Fibroblast of lung (primary cell): Measurements from ENCODE around the gene WDFY2.

Source experiments
- EZH2 ChIP-seq: IDR thresholded peaks from 2 replicates; pipeline ENCODE4 v1.5.1; 2012; ENCODE audit warnings: low read length, control low read depth, mild to moderate bottlenecking; ENCODE audit errors: missing control alignments
- TF ChIP-seq, protein P1 (sequence below), 2 donors: IDR thresholded peaks in 1 of 2; conservative IDR thresholded peaks in 1 of 2; 1 replicate in 1 of 2; 2 replicates in 1 of 2; pipeline ENCODE4 v1.5.1; 2011 to 2012; ENCODE audit warnings: low read length in 2 of 2, control low read depth in 1 of 2, inconsistent platforms in 1 of 2, low read depth in 1 of 2, mild to moderate bottlenecking in 1 of 2

DNA sequence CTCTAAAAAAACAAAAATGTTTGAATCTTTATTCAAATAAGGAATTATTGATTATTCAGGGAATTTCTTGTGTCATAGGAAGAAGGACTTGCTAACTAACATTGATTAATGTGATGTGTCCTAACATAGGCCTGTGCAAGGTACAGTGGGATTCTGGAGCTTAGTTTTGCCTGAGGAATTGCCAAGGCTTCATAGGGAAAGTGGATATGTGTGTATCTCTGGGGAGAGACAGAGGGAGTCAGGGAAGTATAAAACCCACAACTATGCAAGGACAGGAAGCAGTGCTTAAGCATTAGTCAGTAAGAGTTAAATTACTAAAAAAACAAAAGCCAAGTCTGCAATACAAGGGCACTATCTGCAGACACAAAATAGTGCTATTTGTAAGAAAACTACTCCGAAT, 59.6 kb downstream of the WDFY2 start:
- TF ChIP-seq, protein P1, sequence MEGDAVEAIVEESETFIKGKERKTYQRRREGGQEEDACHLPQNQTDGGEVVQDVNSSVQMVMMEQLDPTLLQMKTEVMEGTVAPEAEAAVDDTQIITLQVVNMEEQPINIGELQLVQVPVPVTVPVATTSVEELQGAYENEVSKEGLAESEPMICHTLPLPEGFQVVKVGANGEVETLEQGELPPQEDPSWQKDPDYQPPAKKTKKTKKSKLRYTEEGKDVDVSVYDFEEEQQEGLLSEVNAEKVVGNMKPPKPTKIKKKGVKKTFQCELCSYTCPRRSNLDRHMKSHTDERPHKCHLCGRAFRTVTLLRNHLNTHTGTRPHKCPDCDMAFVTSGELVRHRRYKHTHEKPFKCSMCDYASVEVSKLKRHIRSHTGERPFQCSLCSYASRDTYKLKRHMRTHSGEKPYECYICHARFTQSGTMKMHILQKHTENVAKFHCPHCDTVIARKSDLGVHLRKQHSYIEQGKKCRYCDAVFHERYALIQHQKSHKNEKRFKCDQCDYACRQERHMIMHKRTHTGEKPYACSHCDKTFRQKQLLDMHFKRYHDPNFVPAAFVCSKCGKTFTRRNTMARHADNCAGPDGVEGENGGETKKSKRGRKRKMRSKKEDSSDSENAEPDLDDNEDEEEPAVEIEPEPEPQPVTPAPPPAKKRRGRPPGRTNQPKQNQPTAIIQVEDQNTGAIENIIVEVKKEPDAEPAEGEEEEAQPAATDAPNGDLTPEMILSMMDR (conservative IDR thresholded peaks at IDR 0.05 in 1 of 2, IDR thresholded peaks at IDR 0.05 in 1 of 2; ENCODE audit: low read depth in 1 of 2, low read length in 2 of 2), result no peak
- no peak for TF ChIP-seq EZH2
